Measurements from ENCODE around the gene BMP7. TPM values are rescaled to one million over a fixed set of nuclear protein-coding genes. Genes with fewer than 3 reads are reported as not detected.

Gene BMP7
- total and polyA plus RNA-seq, 2 experiments from 2014 or later, result 15.9 to 22.8 TPM

- TF ChIP-seq NANOG (IDR thresholded peaks at IDR 0.05; ENCODE audit: borderline replicate concordance), result no peak
These were observed 28.4 kb downstream of the BMP7 start (continued) for GRCh38 chr20:57238089-57238488.

GRCh38 chr20:57237585-57237953 is 28.9 kb downstream of the BMP7 start:
- no peak overlapping the region for H3K27ac Mint-ChIP-seq
- Histone ChIP-seq H3K4me1 (ENCODE audit: insufficient read depth) (peaks cover 11% of the 10 kb centered on the region), H3K27me3 (ENCODE audit: insufficient read depth) (no peaks in the 10 kb centered on the region), H3K4me2 (no peak overlapping the region), H3K27ac (ENCODE audit: low read depth) (no peak overlapping the region), H3K4me3 (no peak overlapping the region), H3F3A (replicated peaks; ENCODE audit: low read depth) (no peaks in the 10 kb centered on the region), H4K20me1 (replicated peaks; ENCODE audit: insufficient read depth) (no peaks in the 10 kb centered on the region), H2AFZ (no peak overlapping the region), H3K36me3 (ENCODE audit: insufficient read depth) (no peaks in the 10 kb centered on the region), H3K79me2 (replicated peaks; ENCODE audit: insufficient read depth) (peaks cover 8% of the 10 kb centered on the region; the same call in 1 of the 2 replicates), H3K9me2 (ENCODE audit: insufficient read depth) (peaks cover 3% of the 10 kb centered on the region; the same call in 1 of the 2 replicates)
- ATAC-seq (no peak), DNase-seq (ENCODE audit: low spot score) (no peak)
- peaks cover 27% of the 10 kb centered on the region for H3K36me3 Mint-ChIP-seq (ENCODE audit: low read depth)
- peaks cover 3% of the 10 kb centered on the region for H3K27me3 Mint-ChIP-seq (ENCODE audit: insufficient read depth, low read depth, poor library complexity)
- no peak overlapping the region for H3K4me3 Mint-ChIP-seq
- peaks cover 6% of the 10 kb centered on the region for H3K4me1 Mint-ChIP-seq
- TF ChIP-seq CTCF (conservative IDR thresholded peaks at IDR 0.05; ENCODE audit: low read depth in 2 of 2) (no peak), EZH2 (IDR thresholded peaks at IDR 0.05; ENCODE audit: low read depth, unreplicated experiment) (no peak), ZNF462 (CRISPR knock-in tag; IDR thresholded peaks at IDR 0.05) (no peak), JUNB (IDR thresholded peaks at IDR 0.05; ENCODE audit: unreplicated experiment) (no peak), POLR2AphosphoS5 (IDR thresholded peaks at IDR 0.05; ENCODE audit: low read depth) (no peak), STAT1 (IDR thresholded peaks at IDR 0.05; ENCODE audit: unreplicated experiment) (no peak), ZNF114 (CRISPR knock-in tag; IDR thresholded peaks at IDR 0.05) (no peak), CREB1 (CRISPR knock-in tag; IDR thresholded peaks at IDR 0.05; ENCODE audit: low read depth) (no peak), NANOG (IDR thresholded peaks at IDR 0.05; ENCODE audit: borderline replicate concordance) (no peak), REST (IDR thresholded peaks at IDR 0.05; ENCODE audit: unreplicated experiment) (no peak), ZNF331 (CRISPR knock-in tag; IDR thresholded peaks at IDR 0.05; ENCODE audit: low read depth) (no peak), ETS1 (IDR thresholded peaks at IDR 0.05) (no peak), EZH2phosphoT487 (IDR thresholded peaks at IDR 0.05; ENCODE audit: unreplicated experiment) (no peak)
- H3K9me3 Mint-ChIP-seq, result peaks cover 27% of the 10 kb centered on the region

Measured in GM23338 (cell line).